ENCODE results near the gene JADE2.

JADE2 gene

GRCh38 chr5:134524826-134525682, at the start of gene JADE2:
Gene JADE2, plus strand, starts transcription at chr5:134525670. Its CDS starts 10,188 bp downstream, at chr5:134535858.
- peak within 1 kb of the TSS; percentile 91 for H3K27ac ChIP-seq
- TF ChIP-seq ZFX (IDR thresholded peaks at IDR 0.05) (no peak), CTCF (conservative IDR thresholded peaks at IDR 0.05) (no peak)

- no peak overlapping the region for H3K27ac ChIP-seq
- TF ChIP-seq CTCF (conservative IDR thresholded peaks at IDR 0.05) (no peak), ZFX (IDR thresholded peaks at IDR 0.05) (no peak)
Observed at GRCh38 chr5:134477462-134478245, 47.8 kb upstream of the JADE2 start.

- H3K27ac ChIP-seq, result no peak overlapping the region
- TF ChIP-seq CTCF (conservative IDR thresholded peaks at IDR 0.05), result no peak
- TF ChIP-seq ZFX (IDR thresholded peaks at IDR 0.05), result no peak
Observed at GRCh38 chr5:134479839-134480238, 45.6 kb upstream of the JADE2 start.

GRCh38 chr5:134489227-134489944, 36.1 kb upstream of the JADE2 start:
- TF ChIP-seq ZFX (IDR thresholded peaks at IDR 0.05) (no peak), CTCF (conservative IDR thresholded peaks at IDR 0.05) (no peak)
- no peak overlapping the region for H3K27ac ChIP-seq

GRCh38 chr5:134490255-134490924, 35.1 kb upstream of the JADE2 start:
- TF ChIP-seq CTCF (conservative IDR thresholded peaks at IDR 0.05), result no peak
- no peak for TF ChIP-seq ZFX (IDR thresholded peaks at IDR 0.05)
- no peak overlapping the region for H3K27ac ChIP-seq

- H3K27ac ChIP-seq, result no peak overlapping the region
- TF ChIP-seq CTCF (conservative IDR thresholded peaks at IDR 0.05) (no peak), ZFX (IDR thresholded peaks at IDR 0.05) (no peak)
Observed at GRCh38 chr5:134490925-134491271, 34.6 kb upstream of the JADE2 start.

All from C4-2B (cell line).